ENCODE data around the gene PDE11A. TPM values are rescaled to one million over a fixed set of nuclear protein-coding genes. Genes with fewer than 3 reads are reported as not detected.

The PDE11A gene
- total and polyA plus RNA-seq, 2 of the 8 experiments (the other 6 are each of a cell fraction or from before 2014, with no cell fraction given), result 0.19 to 0.23 TPM

DNA sequence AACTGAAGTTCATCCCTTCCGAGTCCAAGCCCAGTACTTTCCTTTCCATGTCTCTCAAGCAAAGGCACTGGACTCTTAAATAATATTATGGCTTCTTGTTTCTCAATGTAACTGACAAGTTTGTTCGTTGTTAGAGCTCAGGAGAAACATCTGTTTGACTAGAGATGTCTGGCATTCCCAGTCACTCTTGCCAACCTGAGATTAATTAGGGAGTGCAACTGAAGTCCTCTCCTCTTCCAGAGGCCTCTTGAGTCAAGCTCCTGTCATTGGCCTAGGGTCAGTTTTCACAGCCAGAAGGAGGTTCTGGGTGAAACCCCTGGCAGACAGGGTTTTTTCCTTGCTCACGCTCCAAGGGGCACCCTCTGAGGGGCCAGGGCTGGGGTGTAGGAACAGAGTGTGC lies 483.9 kb downstream of the PDE11A start:
- no peaks in the 10 kb centered on the region for H3K79me1 ChIP-seq (ENCODE audit: low read depth, low read length)
- no peak overlapping the region for H2AFZ ChIP-seq (ENCODE audit: low read length)
- FAIRE-seq (no peak), DNase-seq (ENCODE audit: low read depth in 1 of 2, low spot score in 2 of 2) (no peak)
- H3K4me2 ChIP-seq (ENCODE audit: insufficient read depth in 1 of 2, low read depth in 2 of 2, low read length in 2 of 2), result no peak overlapping the region
- no peak overlapping the region for H3K23ac ChIP-seq (ENCODE audit: insufficient read length)
- H3K79me2 ChIP-seq (ENCODE audit: control insufficient read depth in 1 of 2, insufficient read depth in 2 of 2, low read length in 2 of 2), result no peaks in the 10 kb centered on the region
- no peak overlapping the region for H3K14ac ChIP-seq (ENCODE audit: insufficient read length)
- H4K20me1 ChIP-seq (replicated peaks in 1 of 2; ENCODE audit: control insufficient read depth in 1 of 2, insufficient read depth in 2 of 2, low read length in 2 of 2), result no peaks in the 10 kb centered on the region
- no peak overlapping the region for H2BK20ac ChIP-seq (ENCODE audit: low read length)
- no peaks in the 10 kb centered on the region for H3K9me3 ChIP-seq (ENCODE audit: insufficient read depth in 2 of 2, low read depth in 1 of 2, low read length in 1 of 2)
- H2AK5ac ChIP-seq (ENCODE audit: low read depth, low read length), result no peak overlapping the region
- no peak overlapping the region for H2BK15ac ChIP-seq (ENCODE audit: low read length)
- H2BK5ac ChIP-seq (ENCODE audit: low read depth, low read length), result no peak overlapping the region
- H4K5ac ChIP-seq (ENCODE audit: insufficient read length, low read depth, low read length), result no peak overlapping the region
- no peak overlapping the region for H3K4ac ChIP-seq (replicated peaks; ENCODE audit: insufficient read length, low read depth, low read length)
- H3K56ac ChIP-seq (replicated peaks; ENCODE audit: insufficient read length, low read depth, low read length), result no peak overlapping the region
- H3K4me3 ChIP-seq (ENCODE audit: extremely low read depth in 1 of 4, insufficient read depth in 2 of 4, low read depth in 3 of 4, low read length in 4 of 4), result no peak overlapping the region
- H3K18ac ChIP-seq (ENCODE audit: extremely low read depth, low read length), result no peak overlapping the region
- H2BK12ac ChIP-seq (ENCODE audit: low read depth, low read length), result no peak overlapping the region
- no peaks in the 10 kb centered on the region for H3K23me2 ChIP-seq (ENCODE audit: low read depth, low read length)
- H2BK120ac ChIP-seq (replicated peaks; ENCODE audit: low read depth, low read length), result no peak overlapping the region
- no peaks in the 10 kb centered on the region for H3K4me1 ChIP-seq (replicated peaks in 1 of 4; ENCODE audit: control insufficient read depth in 3 of 4, insufficient read depth in 4 of 4, low read length in 3 of 4)
- ChIA-PET CTCF (ENCODE audit: partially characterized antibody) (interaction anchor here (0.6 to 1.7 kb wide), 2 partner anchors 8 to 82 kb away, joined by 4 read pairs; no protein-coding TSS in a partner anchor), POLR2A (ENCODE audit: partially characterized antibody) (no interaction called here)
- 78% methylated on average over 3 of the region's 3 CpGs; no CpG with 5 or more reads in 1 of the 2 experiments for WGBS, 2 experiments (ENCODE audit: extremely low coverage in 1 of 2, insufficient coverage in 1 of 2, insufficient read length in 1 of 2, insufficient replicate concordance in 2 of 2, low coverage in 1 of 2, low lambda C conversion rate in 2 of 2, missing lambda C conversion rate in 1 of 2)
- H3K9ac ChIP-seq (replicated peaks in 1 of 4; ENCODE audit: extremely low read depth in 1 of 4, low read depth in 3 of 4, low read length in 3 of 4), result no peak overlapping the region
- no peaks in the 10 kb centered on the region for H3K27me3 ChIP-seq (replicated peaks in 1 of 4; ENCODE audit: control insufficient read depth in 3 of 4, extremely low read depth in 1 of 4, insufficient read depth in 3 of 4, low read length in 3 of 4)
- H3K27ac ChIP-seq (ENCODE audit: low read depth, low read length), result no peak overlapping the region
- H4K91ac ChIP-seq (replicated peaks; ENCODE audit: insufficient read length, low read length), result no peak overlapping the region
- H3K36me3 ChIP-seq (ENCODE audit: control insufficient read depth in 2 of 4, insufficient read depth in 4 of 4, low read length in 3 of 4), result no peaks in the 10 kb centered on the region
- H4K8ac ChIP-seq (ENCODE audit: extremely low read depth, insufficient read depth, low read length), result no peak overlapping the region

Data from H1 (cell line).